Measurements from ENCODE around the gene GNA12.

The GNA12 gene

GRCh38 chr7:2720024-2720423 is 124.1 kb downstream of the GNA12 start:
- H3K4me3 ChIP-seq (ENCODE audit: low read depth, low read length): no peak overlapping the region
- TF ChIP-seq, protein P1, sequence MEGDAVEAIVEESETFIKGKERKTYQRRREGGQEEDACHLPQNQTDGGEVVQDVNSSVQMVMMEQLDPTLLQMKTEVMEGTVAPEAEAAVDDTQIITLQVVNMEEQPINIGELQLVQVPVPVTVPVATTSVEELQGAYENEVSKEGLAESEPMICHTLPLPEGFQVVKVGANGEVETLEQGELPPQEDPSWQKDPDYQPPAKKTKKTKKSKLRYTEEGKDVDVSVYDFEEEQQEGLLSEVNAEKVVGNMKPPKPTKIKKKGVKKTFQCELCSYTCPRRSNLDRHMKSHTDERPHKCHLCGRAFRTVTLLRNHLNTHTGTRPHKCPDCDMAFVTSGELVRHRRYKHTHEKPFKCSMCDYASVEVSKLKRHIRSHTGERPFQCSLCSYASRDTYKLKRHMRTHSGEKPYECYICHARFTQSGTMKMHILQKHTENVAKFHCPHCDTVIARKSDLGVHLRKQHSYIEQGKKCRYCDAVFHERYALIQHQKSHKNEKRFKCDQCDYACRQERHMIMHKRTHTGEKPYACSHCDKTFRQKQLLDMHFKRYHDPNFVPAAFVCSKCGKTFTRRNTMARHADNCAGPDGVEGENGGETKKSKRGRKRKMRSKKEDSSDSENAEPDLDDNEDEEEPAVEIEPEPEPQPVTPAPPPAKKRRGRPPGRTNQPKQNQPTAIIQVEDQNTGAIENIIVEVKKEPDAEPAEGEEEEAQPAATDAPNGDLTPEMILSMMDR (IDR thresholded peaks at IDR 0.05; ENCODE audit: low read depth, low read length): no peak

- TF ChIP-seq, protein P1 (IDR thresholded peaks at IDR 0.05; ENCODE audit: low read depth, low read length): peak; percentile 21
- H3K4me3 ChIP-seq (ENCODE audit: low read depth, low read length): no peak overlapping the region
Observed at GRCh38 chr7:2719007-2719406, 125.1 kb downstream of the GNA12 start.

DNA sequence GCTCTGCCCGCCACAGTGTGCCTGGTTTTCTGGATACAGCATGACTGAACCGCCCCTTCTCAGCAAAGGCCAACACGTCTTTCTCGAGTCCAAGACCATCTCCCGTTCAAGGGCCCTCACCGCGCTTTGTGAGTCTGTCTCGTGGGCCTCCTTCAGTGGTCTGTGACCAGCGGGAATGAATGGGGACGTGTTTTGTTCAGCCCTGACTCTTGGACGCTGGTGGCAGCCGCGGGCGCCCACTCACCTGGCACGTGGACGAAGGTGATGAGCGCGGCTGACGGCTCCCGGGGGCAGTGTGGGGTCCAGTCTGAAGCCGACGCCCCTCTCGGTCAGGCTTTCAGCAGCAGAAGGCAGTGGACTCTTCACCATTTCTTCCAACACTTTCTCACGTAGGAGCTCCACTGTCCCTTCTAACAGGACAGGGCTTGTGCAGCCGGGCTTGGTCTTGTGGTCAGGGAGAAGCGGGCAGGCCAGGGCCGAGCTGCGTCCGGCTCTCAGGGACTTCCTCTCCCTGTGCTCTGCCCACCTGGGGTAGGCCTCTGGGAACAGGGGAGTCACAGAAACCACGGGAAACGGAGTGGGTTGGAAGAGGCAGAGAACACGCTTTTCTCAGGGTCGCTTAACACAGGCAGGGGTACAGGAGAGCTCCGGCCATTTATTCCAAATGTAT is 125.7 kb downstream of the GNA12 start:
- TF ChIP-seq, protein P1 (IDR thresholded peaks at IDR 0.05; ENCODE audit: low read depth, low read length): no peak

DNA sequence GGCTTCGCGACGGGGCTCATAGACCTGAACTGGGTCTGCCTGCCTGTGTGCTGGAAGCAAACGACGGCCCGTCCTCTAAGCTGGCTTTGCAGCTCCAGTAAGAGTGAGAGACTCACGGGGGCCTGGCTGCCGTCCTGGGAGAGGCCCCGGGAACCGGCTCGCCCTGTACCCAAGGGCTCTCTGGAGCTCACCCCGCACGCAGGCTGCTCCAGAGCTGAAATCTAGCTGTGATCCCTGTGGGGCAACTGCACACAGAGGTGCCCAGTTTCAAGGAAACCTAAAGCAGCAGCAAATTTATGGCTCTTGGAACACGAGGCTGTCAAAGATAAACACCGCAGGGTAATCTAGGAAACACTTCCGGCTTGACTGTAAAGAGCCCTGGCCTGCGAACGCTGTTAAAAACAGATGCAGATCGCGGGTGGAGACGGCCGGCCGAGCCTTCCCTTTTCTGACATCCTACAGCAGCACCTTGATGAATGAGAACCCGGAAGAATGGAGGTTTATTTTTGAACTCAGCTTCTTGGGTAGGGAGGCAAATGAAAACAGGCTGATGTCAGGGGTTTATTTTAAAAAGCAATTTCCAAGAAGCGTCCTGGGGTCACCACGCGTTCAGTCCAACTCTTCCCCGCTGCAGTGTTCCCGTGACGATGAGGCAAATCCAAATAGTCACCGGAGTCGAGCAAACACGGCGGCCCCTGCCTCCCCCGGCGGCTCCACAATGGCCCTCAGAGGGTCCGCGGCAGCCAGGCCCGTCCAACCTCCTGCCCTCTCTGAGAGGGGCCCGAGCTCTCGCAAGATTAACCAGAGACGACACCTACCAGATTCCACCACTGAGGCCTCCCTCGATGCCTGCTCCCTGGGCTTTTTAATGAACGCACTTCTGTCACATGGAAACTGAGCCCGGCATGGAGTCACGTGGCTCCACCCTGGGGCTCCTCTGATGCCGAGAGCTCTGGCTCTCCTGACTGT is 126.5 kb downstream of the GNA12 start:
- no peak overlapping the region for H3K4me3 ChIP-seq (ENCODE audit: low read depth, low read length)
- TF ChIP-seq, protein P1 (IDR thresholded peaks at IDR 0.05; ENCODE audit: low read depth, low read length): no peak

More for the DNA sequence above, 125.7 kb downstream of the GNA12 start:
- no peak overlapping the region for H3K4me3 ChIP-seq (ENCODE audit: low read depth, low read length)

DNA sequence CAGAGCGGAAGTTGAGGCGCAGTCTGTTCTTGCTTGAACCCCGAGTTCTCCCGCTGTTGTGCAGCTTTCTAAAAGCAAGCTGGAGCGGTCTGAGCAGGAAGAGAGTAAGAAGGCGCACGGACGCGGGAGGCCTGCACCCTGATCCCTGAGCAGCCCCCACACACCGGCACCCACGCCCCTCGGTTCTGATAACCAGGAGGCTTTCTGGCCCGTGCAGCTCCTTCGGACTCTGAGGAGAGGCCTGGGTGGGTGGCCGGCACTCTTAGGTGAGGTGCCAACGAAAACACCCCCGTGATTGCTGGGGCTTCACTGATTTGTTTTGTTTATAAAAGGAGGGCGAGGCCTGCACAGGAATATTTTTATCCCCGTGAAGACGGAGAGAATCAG is 127.2 kb downstream of the GNA12 start:
- H3K4me3 ChIP-seq (ENCODE audit: low read depth, low read length): no peak overlapping the region
- TF ChIP-seq, protein P1 (IDR thresholded peaks at IDR 0.05; ENCODE audit: low read depth, low read length): no peak

DNA sequence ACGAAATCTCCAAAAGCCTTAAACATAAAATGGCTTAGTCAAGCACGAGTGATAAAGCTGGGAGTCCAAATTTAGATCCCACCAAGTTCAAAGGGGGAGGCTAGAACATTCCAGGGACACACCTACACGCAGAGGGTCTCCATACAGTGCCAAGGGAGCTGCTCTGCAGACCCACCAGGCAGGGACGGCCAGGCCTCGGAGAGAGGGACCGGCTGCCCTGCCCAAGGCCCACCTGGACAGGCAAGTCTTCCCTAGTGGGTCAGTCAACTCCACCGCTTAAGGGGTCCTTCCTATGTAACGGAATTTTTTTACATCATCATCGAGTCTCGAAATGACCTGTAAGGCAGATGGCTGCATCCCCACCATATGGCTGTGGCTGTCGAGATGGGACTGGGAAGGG is 127.6 kb downstream of the GNA12 start:
- no peak overlapping the region for H3K4me3 ChIP-seq (ENCODE audit: low read depth, low read length)
- TF ChIP-seq, protein P1 (IDR thresholded peaks at IDR 0.05; ENCODE audit: low read depth, low read length): no peak
